GM19468 (cell line): ENCODE results near the gene CCDC51.
"Not testable (repeated sequence)": the region's sequence is repeated elsewhere in the genome, so short reads cannot be mapped to it uniquely, and the experiment has no call there.

Experiments
- ATAC-seq: cut with Tn5 transposase; IDR thresholded peaks from one replicate; pipeline ENCODE4 v1.9.1; 2021; ENCODE audit warnings: mild to moderate bottlenecking, moderate library complexity, moderate number of reproducible peaks; ENCODE audit not compliant: unreplicated experiment; ENCODE audit errors: extremely low read depth

The CCDC51 gene

GRCh38 chr3:48439820-48440589, at the start of gene CCDC51, which contains the start of gene TMA7:
TSS of gene CCDC51 (minus strand) at chr3:48440119. CDS start at chr3:48435128, 4,991 bp downstream.
TSS of gene TMA7 (plus strand) at chr3:48440257. CDS start at chr3:48440297, 40 bp downstream.
- ATAC-seq: peak; percentile 92

GRCh38 chr3:48486952-48487351, 47.0 kb upstream of the CCDC51 start:
- ATAC-seq: no peak

GRCh38 chr3:48482822-48483221, 42.9 kb upstream of the CCDC51 start:
- ATAC-seq: not testable (repeated sequence)

- not testable (repeated sequence) for ATAC-seq
Observed at GRCh38 chr3:48480891-48481290, 41.0 kb upstream of the CCDC51 start.

GRCh38 chr3:48478626-48479555, 39.0 kb upstream of the CCDC51 start:
- ATAC-seq: no peak

- ATAC-seq: no peak
Observed at GRCh38 chr3:48477959-48478520, 38.1 kb upstream of the CCDC51 start.

- no peak for ATAC-seq
Observed at GRCh38 chr3:48476426-48477053, 36.6 kb upstream of the CCDC51 start.

GRCh38 chr3:48475188-48475587, 35.3 kb upstream of the CCDC51 start:
- ATAC-seq: no peak

GRCh38 chr3:48474619-48475018, 34.7 kb upstream of the CCDC51 start:
- no peak for ATAC-seq

- ATAC-seq: not testable (repeated sequence)
Observed at GRCh38 chr3:48474031-48474430, 34.1 kb upstream of the CCDC51 start.

- no peak for ATAC-seq
Observed at GRCh38 chr3:48473617-48473952, 33.7 kb upstream of the CCDC51 start.

GRCh38 chr3:48472923-48473616, 33.2 kb upstream of the CCDC51 start:
- ATAC-seq: peak; percentile 79

GRCh38 chr3:48472673-48472922, 32.7 kb upstream of the CCDC51 start:
- ATAC-seq: no peak

GRCh38 chr3:48470286-48470685, 30.4 kb upstream of the CCDC51 start:
- ATAC-seq: no peak

GRCh38 chr3:48469046-48469915, 29.4 kb upstream of the CCDC51 start:
- no peak for ATAC-seq

- ATAC-seq: no peak
Observed at GRCh38 chr3:48468329-48468731, 28.4 kb upstream of the CCDC51 start.

GRCh38 chr3:48467473-48468267, 27.8 kb upstream of the CCDC51 start:
- no peak for ATAC-seq

- ATAC-seq: no peak
Observed at GRCh38 chr3:48467110-48467454, 27.2 kb upstream of the CCDC51 start.
